ENCODE results near the gene TEX14. TPM values are rescaled to one million over a fixed set of nuclear protein-coding genes. Genes with fewer than 3 reads are reported as not detected.
"Not testable (repeated sequence)": the region's sequence is repeated elsewhere in the genome, so short reads cannot be mapped to it uniquely, and the experiment has no call there.

The TEX14 gene
- polyA plus RNA-seq, 1 donor, result 4.7 TPM

- DNase-seq, result no peak
Observed at GRCh38 chr17:58564971-58565370, 126.9 kb downstream of the TEX14 start.

GRCh38 chr17:58564243-58564642 is 127.6 kb downstream of the TEX14 start:
- no peak for DNase-seq

DNA sequence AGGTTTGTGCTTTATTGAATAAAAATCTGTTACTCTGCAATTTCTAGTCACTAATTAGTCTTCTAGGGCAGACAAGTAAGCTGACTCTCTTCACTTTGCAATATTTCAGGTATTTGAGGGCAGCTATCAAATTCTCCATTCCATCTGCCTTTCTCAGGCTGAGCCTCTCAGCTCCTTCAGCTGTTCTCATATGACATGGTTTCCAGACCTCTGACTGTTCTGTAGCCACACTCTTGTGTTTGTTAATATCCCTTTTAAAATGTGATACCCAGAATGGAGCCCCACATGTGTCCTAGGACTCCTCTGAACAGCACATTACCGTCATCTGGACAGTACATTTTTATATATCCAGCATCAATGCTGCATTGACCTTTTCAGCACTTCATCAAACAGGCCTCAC is 131.3 kb downstream of the TEX14 start:
- no peak for DNase-seq

DNA sequence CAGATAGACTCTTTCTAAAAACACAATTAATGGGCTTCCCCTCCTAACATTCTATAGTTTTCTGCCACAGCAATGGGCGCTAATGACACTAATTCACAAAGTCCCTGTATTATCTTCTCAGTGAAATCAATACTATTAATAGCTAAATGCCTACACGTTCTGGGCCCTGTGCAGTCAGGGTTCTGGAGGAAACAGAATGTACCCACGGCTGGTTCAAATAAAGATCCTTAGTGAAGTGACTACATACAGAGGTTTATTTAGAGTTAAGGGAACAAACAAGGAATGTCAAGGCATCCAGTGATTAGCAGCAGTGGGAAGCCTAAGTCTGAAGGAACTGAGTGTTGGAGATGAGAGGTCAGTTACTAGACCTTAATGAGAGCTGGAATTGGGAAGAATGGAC is 133.9 kb downstream of the TEX14 start:
- DNase-seq, result no peak

- DNase-seq, result no peak
Observed at GRCh38 chr17:58556833-58557250, 135.0 kb downstream of the TEX14 start.

DNA sequence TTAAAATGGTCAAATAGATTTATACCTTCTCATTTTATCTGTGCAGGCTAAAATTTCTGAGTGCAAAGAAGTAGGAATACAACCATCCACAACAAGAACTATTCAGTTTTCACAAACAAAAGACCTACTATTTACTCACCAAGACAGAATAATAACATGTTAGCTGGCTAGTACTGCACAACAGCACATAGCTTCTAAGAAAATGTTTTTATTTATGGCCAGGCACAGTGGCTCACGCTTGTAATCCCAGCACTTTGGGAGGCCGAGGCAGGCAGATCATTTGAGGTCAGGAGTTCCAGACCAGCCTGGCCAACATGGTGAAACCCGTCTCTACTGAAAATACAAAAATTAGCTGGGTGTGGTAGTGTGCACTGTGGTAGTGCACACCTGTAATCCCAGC is 136.7 kb downstream of the TEX14 start:
- not testable (repeated sequence) for DNase-seq

DNA sequence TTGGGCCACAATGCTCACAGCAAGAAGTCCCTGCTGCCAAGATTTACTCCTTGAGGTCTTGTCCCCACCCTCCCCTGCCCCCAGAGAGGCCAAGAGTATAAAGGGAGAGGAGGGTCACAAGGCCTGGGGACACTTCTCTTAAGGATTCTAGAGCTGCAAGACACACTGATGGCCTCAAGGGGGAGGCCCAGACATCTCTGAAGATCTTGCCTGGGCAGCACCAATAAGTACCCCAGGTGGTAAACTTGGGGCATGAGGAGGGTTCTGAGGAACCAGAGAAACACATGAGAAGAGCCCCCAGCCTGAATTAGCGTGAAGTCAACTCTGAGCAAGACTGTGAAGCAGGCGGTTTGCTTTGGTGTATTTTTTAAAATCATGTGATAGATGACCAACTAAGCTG is 150.6 kb downstream of the TEX14 start:
- no peak for DNase-seq

GRCh38 chr17:58539698-58540097 is 152.1 kb downstream of the TEX14 start:
- DNase-seq, result no peak

DNA sequence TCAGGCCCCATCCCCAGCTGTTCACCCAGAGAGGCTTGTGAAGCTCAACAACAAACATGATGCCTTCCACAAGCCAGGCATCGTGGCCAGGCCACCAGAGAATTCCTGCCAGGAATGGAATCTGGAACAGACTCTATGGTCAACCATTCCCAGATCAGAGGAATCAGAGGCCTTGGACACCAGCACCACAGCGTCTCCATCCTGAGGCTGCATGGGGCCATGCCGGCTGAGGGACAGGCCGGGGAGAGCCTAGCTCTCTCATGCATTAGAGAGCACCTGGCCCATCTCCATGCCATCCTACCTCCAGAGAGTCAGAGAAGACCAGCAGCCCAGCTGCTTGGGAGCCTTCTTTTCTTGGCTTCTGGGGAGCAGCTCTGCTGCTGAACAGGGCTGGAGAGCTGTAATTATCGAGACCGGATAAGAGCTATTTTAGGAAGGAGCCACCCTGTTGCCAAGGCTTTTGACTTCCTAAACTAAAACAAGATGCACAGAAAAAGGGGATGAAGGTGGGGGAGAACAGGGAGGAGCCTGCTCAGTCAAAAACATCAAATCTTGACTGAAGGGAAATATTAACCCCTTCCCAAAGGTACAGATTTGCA is 152.9 kb downstream of the TEX14 start:
- no peak for DNase-seq

DNA sequence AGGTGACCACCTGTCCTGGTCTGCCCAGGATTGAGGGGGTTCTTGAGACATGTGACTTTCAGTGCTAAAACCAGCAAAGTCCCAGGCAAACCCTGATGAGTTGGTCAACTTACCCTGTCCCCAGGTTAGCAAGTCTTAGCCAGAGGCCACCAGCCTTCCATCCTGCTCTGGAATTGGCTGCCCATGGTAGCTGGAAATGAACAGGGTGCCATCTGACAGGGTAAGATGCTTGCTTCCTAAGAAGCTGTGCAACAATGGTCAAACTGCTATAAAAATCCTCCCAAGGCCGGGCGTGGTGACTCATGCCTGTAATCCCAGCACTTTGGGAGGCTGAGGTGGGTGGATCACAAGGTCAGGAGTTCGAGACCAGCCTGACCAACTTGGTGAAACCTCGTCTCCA is 154.6 kb downstream of the TEX14 start:
- no peak for DNase-seq

DNA sequence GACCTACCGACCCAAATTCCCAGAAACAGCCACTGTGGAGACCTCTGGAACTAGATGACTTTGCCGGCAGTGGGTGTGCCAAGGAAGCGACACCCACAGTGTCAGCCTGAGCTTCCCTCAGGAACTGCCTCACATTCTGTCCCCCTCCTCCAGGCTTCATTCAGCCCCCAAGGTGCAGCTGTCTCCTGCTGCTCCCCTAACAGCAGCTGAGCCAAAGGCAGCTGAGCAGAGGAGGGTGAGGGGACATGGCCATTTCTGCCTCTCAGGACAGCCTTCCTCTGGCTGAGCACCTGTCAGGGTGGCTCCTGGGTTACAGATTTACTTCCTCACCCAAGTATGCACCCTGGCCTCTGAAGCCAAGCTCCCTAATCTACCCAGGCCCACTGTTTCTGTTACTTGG is 155.3 kb downstream of the TEX14 start:
- DNase-seq, result no peak

DNA sequence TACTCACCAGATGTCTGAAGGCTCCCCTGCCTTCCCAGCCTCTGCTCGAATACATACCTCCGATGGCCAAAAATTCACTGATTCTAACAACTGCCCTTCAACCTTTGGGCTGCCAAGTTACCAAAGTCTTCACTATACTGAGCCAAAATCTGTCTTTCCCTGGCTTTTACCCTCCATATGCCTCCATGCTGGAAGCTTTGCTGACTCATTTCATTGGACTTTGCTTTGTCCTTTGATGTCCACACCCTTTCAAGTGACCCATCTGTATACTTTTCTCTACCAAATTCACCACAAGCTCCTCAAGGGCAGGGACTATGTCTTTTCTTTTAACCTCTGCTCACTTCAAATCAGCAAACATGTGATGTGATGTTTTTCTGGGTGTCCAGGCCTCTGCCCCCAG is 156.4 kb downstream of the TEX14 start:
- DNase-seq, result no peak

GRCh38 chr17:58534901-58535421 is 156.9 kb downstream of the TEX14 start:
- DNase-seq, result no peak

DNA sequence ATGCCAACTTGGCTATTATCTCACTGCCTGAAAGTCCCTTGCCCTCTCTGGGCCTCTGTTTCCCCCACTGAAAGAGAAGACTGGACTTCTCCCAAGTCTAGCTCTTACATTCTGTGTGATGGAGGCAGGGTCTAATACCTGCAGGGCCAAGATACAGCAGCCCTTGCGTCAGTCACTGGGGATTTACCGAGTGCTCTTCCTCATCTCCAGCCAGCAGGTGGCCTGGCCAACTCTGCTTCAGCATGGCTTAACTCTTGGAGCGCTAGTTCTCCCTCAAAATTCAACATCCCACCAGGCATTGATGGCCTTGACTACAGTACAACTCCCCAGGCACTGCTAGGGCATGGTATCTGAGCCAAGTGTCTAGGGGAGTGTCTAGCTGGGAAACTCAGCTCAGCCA is 157.5 kb downstream of the TEX14 start:
- DNase-seq, result no peak

GRCh38 chr17:58533616-58534188 is 158.1 kb downstream of the TEX14 start:
- no peak for DNase-seq

DNA sequence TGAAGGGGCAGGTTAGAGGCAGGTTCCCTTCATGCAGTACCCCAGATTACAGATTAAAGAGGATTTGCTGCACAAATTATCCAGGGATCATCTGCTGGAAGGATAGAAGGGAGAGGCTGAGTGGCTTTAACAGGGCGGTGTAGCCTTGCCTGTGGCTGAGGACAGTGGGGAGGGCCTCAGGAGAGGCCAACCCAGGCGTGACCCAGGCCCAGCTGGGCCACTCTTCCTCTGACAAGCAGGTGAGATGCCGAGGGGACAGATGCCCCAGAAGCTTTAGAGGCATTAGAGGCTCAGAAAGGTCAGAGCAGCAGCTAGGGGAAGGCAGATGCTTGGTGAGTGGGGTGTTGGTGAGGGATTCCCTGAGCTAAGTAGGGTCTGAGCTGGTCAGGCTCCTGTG is 159.3 kb downstream of the TEX14 start:
- no peak for DNase-seq

GRCh38 chr17:58531661-58532554 is 159.9 kb downstream of the TEX14 start:
- DNase-seq, result peak; percentile 36

DNA sequence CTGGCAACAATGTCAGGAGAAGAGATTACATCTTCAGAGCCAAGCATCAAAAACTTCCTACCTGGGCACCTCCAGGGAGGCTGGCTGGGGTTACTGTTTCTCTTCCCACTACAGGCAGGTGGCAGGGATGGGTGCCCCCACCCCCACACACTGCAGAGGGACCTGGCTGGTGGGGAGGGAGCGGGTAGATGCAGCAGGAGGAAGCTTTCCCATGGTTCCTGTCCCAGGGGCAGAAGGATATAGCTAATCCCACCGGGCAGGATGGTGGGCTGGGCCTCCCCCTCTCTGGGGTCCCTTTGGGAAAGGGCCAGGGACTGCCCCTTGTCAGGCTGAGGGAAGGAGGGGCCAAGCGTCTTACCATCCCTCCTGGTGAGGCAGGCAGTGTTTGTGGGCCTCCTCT is 160.7 kb downstream of the TEX14 start:
- no peak for DNase-seq

GRCh38 chr17:58530655-58531054 is 161.2 kb downstream of the TEX14 start:
- DNase-seq, result no peak

GRCh38 chr17:58529275-58529674 is 162.6 kb downstream of the TEX14 start:
- no peak for DNase-seq

DNA sequence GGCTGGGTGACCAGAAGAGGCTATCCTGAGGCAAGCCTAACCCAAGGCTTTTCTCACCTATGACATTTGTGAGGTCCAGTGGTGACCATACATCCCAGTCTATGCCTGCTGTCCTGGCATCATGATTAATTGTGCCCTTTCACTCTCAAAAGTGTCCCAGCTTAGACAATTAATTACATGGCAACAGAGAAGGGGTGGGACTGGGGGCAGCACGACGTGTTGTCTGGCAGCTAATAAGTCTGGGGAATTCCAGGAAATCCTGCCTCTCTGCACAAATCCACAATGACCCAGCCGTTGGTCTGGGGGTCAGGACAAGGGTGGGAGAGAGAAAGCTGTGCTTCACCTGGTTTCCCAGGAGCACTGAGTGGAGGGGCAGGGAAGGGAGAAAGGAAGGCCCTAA is 163.4 kb downstream of the TEX14 start:
- no peak for DNase-seq

DNA sequence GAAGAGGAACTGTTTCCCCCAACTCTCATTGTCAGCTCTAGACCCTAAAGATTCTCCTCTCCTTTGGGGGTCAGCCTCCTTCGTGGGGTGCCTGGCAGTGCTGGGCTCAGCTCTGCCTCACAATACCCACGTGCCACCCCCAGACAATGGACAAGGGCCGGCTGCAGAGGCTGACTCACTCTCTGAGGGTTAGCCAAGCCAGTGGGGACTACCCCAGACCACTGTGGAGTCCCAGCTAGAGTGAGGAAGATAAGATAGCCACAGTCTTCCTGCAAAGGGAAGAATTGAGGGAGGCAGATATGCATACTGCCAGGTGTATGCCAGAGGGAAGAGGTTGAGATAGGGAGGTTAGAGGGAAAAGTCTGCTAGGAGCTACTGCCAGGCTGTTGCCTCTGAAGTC is 163.9 kb downstream of the TEX14 start:
- no peak for DNase-seq

- no peak for DNase-seq
Observed at GRCh38 chr17:58527306-58527705, 164.5 kb downstream of the TEX14 start.

GRCh38 chr17:58525239-58525638 is 166.6 kb downstream of the TEX14 start:
- no peak for DNase-seq

All from hindlimb muscle (tissue), 1 donor.